ENCODE results near the gene PRSS2. TPM values are rescaled to one million over a fixed set of nuclear protein-coding genes. Genes with fewer than 3 reads are reported as not detected.

Gene PRSS2
- total RNA-seq, 2 donors from 2014 or later: not detected

DNA sequence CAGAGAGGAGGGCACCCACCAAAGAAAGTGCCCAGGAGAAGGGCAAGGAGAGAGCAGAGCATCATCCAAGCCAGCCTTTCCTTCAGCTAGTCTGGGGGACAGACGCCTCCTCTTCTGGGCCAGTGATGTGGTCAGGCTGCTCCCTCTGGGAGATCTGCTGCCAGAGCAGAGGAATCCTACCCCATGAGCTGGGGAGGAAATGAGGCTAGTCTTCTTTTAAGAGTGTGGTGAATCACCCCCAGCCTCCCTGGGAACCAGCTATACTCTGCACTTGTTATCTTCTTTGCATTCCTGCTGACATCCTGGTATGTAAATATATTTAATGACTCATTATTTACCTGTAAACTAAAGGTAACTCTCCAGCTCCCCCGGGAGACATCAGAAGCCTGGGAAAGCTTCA, 42.5 kb downstream of the PRSS2 start:
- Mint-ChIP-seq H3K36me3 (ENCODE audit: insufficient read depth in 2 of 2) (no peaks in the 10 kb centered on the region), H3K27ac (peak overlapping the region; percentile 81), H3K4me1 (ENCODE audit: low read depth) (peaks cover 80% of the 10 kb centered on the region), H3K9me3 (no peaks in the 10 kb centered on the region), H3K27me3 (ENCODE audit: low read depth) (peaks cover 7% of the 10 kb centered on the region), H3K4me3 (peak overlapping the region in 1 of 2 donors; percentile 68)
- DNase-seq (no peak), ATAC-seq (replicated peaks in 1 of 2) (no peak)

DNA sequence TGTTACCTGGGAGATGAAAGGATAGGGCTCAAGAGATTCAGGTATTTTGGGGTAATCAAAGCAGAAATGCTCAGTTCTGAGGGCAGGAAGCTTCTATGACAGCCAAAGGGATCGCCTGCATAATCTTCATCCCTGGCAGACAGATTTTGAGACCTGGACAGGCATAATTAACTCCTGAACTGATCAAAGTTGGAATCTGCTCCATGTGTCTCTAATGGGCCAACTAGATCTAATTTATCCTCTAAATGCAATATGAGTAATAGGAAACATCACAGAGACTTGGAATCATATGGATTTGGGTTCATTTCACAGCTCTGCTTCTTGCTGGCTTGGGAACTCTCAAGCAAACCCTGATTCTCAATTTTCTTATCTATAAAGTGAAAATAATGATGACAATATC, 42.9 kb downstream of the PRSS2 start:
- Mint-ChIP-seq H3K4me1 (ENCODE audit: low read depth) (peaks cover 78% of the 10 kb centered on the region), H3K9me3 (no peaks in the 10 kb centered on the region), H3K27ac (peak overlapping the region; percentile 81), H3K36me3 (ENCODE audit: insufficient read depth in 2 of 2) (no peaks in the 10 kb centered on the region), H3K27me3 (ENCODE audit: low read depth) (peaks cover 7% of the 10 kb centered on the region), H3K4me3 (no peak overlapping the region)
- DNase-seq (no peak), ATAC-seq (replicated peaks in 1 of 2) (no peak)

DNA sequence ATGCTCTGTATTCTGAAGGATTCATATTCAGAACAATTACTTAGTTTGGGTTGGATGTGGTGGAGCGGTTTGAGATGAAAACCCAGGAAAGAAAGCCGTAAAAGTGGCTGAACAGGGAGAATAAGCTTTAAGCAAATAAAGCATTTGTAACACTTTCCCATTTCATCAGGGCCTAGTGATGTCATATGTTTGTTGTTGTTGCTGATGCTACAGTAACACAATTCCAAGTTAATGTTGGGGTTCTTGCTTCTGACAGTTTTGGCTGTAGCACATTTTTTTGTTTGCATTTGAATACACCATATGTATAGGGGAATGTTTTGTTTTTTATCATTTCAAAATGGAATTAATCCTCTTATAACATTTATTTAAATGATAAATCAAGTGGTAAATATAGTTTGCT, 43.7 kb downstream of the PRSS2 start:
- Mint-ChIP-seq H3K27me3 (ENCODE audit: low read depth) (peaks cover 7% of the 10 kb centered on the region), H3K4me1 (ENCODE audit: low read depth) (peaks cover 78% of the 10 kb centered on the region), H3K27ac (no peak overlapping the region), H3K36me3 (ENCODE audit: insufficient read depth in 2 of 2) (no peaks in the 10 kb centered on the region), H3K9me3 (no peaks in the 10 kb centered on the region), H3K4me3 (peak overlapping the region in 1 of 2 donors; percentile 6)
- no peak for ATAC-seq (replicated peaks in 1 of 2)
- no peak for DNase-seq

DNA sequence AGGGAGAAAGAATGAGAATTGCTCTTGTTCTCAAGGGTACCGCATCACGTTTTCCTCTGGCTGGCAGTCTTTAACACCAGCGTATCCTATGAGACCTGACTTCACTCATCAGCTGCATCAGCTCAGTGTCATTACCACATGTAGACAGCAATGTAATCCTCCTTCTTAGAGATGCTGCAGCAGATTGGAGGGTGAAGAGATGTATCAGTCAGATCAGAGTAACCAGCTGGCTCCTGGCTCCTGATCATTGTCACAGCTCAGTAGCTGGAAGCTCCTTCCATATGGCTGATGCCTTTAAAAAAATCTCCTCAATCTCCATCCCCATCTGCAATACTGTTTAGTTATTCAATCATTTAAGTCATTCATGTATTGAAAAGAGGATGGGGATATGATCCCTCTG, 44.4 kb downstream of the PRSS2 start:
- Mint-ChIP-seq H3K36me3 (ENCODE audit: insufficient read depth in 2 of 2) (no peaks in the 10 kb centered on the region), H3K27ac (no peak overlapping the region), H3K27me3 (ENCODE audit: low read depth) (peaks cover 7% of the 10 kb centered on the region), H3K4me3 (no peak overlapping the region), H3K9me3 (no peaks in the 10 kb centered on the region), H3K4me1 (ENCODE audit: low read depth) (peaks cover 72% of the 10 kb centered on the region)
- DNase-seq (no peak), ATAC-seq (replicated peaks in 1 of 2) (no peak)

DNA sequence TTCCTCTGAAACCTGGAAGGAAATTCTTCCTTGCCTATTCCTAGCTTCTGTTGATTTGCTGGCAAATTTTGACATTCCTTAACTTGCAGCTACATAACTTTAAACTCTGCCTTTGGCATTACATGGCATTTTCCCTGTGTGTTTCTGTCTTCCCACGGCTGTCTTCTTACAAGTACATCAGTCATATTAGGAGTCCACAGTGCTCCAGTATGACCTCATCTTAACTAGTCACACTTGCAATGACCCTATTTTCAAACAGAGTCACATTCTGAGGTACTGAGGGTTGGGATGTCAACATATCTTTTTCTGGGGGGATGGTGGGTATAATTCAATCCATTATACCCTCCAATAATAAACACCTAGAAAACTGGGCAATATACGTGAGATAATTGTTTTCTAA, 46.7 kb downstream of the PRSS2 start:
- Mint-ChIP-seq H3K27me3 (ENCODE audit: low read depth) (peaks cover 7% of the 10 kb centered on the region), H3K36me3 (ENCODE audit: insufficient read depth in 2 of 2) (peaks cover 3 to 6% of the 10 kb centered on the region in 2 donors), H3K4me1 (ENCODE audit: low read depth) (peaks cover 49% of the 10 kb centered on the region), H3K27ac (no peak overlapping the region), H3K4me3 (no peak overlapping the region), H3K9me3 (peaks cover 0 to 3% of the 10 kb centered on the region in 2 donors)
- DNase-seq (no peak), ATAC-seq (replicated peaks in 1 of 2) (peak; percentile 50 to 73)

DNA sequence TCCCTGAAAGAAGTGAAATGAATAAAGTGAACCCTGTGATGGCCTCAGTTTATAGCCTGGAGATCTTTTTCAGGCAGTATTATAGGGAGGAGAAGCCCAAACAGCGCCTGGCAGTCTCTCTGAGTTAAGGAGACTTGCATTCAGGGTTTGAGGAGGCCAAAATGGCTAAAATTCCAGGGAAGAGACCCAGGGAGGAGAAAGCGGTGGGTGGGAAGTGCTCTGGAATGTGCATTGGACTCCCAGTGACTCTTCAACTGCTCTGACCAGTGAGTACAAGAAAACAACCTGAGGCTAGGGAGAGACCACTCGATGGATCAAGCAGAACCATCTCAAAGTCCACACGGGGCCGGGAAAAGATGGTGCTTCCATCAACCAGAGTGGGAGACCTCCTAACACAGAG, 48.8 kb downstream of the PRSS2 start:
- DNase-seq (no peak), ATAC-seq (replicated peaks in 1 of 2) (no peak)
- Mint-ChIP-seq H3K27me3 (ENCODE audit: low read depth) (peaks cover 7% of the 10 kb centered on the region), H3K27ac (no peak overlapping the region), H3K9me3 (peaks cover 0 to 6% of the 10 kb centered on the region in 2 donors), H3K36me3 (ENCODE audit: insufficient read depth in 2 of 2) (peaks cover 6% of the 10 kb centered on the region in 2 donors), H3K4me1 (ENCODE audit: low read depth) (peaks cover 29% of the 10 kb centered on the region), H3K4me3 (no peak overlapping the region)

DNA sequence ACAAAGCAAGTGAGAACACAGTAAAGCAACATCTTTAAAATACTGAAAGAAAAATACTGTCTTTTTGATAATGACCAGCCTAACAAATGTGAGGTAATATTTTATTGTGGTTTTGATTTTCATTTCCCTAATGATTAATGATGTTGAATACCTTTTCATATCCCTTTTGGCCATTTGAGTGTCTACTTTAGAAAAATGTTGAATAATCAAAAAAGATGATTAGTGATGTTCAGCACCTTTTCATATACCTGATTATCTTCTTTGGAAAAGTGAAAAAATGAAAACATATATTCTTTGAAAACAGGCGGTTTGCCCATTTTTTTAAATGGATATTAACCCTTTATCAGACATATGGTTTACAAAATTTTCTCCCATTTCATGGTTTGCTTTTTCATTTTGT, 51.9 kb downstream of the PRSS2 start:
- no peak overlapping the region for H3K4me3 Mint-ChIP-seq
- H3K27me3 Mint-ChIP-seq (ENCODE audit: low read depth): no peaks in the 10 kb centered on the region
- DNase-seq (no peak), ATAC-seq (replicated peaks in 1 of 2) (no peak)
- peaks cover 9 to 11% of the 10 kb centered on the region in 2 donors for H3K36me3 Mint-ChIP-seq (ENCODE audit: insufficient read depth in 2 of 2)
- H3K4me1 Mint-ChIP-seq (ENCODE audit: low read depth): peaks cover 12% of the 10 kb centered on the region
- peaks cover 0 to 9% of the 10 kb centered on the region in 2 donors for H3K9me3 Mint-ChIP-seq
- no peak overlapping the region for H3K27ac Mint-ChIP-seq

Other genes with a start within 250 kb of the PRSS2 start
- gene PRSS1, start 21.5 kb upstream of the PRSS2 start, total RNA-seq: not detected
- 10 to 100 TPM; 10.9 to 13.6 TPM for gene EPHB6, start 84.1 kb downstream of the PRSS2 start, total RNA-seq
- under 1 TPM in 1 of 2 donors, not detected in 1; 0.05 TPM for gene TRPV6, start 114.8 kb downstream of the PRSS2 start, total RNA-seq
- under 1 TPM in 1 of 2 donors, not detected in 1; 0.09 TPM for gene TRPV5, start 162.8 kb downstream of the PRSS2 start, total RNA-seq
- not detected for gene LLCFC1, start 168.5 kb downstream of the PRSS2 start, total RNA-seq
- gene KEL, start 191.4 kb downstream of the PRSS2 start, total RNA-seq: 1 to 10 TPM in 1 of 2 donors, under 1 TPM in 1; 0.31 to 1.8 TPM

Measured in activated T-cell treated with anti-CD3 and anti-CD28 coated beads, Interleukin-2, amount 50 U/mL, for 72 hours (primary cell).